AG08396 (cell line): ENCODE measurements around the gene MIA.
"Not testable (repeated sequence)": the region's sequence is repeated elsewhere in the genome, so short reads cannot be mapped to it uniquely, and the experiment has no call there.

Experiments used
- DNase-seq: peaks from one replicate; pipeline ENCODE4 v3.0.0; 2012; ENCODE audit warnings: low spot score, mixed read lengths

The MIA gene

GRCh38 chr19:40803857-40804782 is 28.8 kb downstream of the MIA start:
- DNase-seq: no peak

DNA sequence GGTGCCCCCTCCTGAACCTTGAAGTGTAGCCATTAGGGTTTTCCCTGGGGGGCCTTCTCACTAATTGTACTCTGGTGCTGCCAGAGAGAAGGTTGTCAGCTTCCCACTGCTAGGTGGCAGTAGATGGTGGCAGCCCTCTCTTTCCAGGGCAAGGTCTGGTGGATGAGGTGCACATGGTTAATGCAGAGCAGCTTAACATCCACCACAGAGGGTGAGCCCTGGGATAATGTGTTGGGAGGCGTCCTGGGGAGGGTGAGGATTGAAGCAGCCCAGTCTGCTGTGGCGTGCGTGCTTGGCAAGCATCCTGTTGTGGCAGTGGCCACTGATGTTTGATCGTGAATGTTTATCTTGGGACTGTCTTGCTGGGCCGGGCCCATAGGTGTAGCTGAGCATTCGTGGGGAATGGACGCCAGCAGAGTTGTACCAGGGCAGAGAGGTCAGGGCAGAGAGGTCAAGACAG is 29.5 kb downstream of the MIA start:
- DNase-seq: no peak

DNA sequence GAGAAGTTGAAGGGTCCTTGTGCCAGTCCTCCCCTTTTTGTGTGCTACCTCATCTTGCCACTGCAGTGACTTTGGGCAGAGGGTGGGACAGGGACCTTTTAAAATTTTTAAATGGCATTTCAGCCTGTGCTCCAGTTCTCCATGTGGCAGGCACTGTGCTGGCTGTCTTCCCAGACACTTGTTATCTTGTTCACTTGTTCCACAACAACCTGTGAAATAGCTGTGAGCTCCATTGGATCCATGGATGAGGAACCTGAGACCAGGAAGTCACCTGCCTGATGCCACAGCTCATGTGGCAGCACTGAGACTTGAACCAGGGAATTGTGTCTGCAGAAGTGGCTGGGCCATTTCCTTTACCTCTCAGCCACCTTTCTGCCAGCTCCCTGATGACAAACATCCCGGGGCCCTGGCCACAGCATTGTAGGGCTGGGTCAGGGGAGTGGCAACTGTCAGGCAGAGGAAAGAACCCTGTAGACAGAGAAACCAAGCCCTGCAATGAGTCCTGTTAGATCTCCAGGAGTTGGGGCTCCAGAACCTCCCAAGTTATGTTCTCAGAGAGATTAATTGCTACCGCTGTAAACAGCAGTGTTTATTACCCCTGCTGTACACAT is 30.0 kb downstream of the MIA start:
- no peak for DNase-seq

DNA sequence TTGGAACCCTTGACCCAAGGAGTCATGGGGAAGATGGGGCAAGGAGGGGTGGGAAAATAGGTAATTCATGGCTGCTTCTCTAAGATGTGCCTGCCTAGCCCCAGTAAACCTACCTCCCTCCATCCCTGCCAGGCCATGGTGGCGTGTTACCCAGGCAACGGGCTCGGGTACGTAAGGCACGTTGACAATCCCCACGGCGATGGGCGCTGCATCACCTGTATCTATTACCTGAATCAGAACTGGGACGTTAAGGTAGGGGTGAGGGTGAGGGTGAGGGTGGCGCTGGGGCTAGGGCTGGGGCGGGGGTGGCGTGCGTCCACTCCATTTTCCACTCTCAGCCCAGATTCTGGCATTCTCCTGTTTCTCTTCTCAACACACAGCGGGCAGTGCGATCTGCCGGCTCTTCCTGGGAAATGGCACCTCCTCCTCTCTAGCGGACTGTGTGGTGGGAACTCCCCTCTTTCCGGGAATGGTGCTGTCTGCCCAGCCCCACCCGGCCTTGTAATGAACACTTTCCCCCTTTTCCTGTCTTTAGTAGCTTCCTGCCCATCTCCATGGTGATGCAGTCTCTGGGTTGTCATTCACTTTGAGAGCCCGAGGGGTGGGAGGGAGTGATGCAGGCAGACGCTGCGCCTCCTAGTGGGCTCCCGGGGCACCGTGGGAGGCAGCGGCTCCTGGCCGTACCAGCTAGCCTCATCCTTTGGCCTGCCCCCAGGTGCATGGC is 31.3 kb downstream of the MIA start:
- DNase-seq: peak; percentile 93

GRCh38 chr19:40807147-40808020 is 32.1 kb downstream of the MIA start:
- no peak for DNase-seq

DNA sequence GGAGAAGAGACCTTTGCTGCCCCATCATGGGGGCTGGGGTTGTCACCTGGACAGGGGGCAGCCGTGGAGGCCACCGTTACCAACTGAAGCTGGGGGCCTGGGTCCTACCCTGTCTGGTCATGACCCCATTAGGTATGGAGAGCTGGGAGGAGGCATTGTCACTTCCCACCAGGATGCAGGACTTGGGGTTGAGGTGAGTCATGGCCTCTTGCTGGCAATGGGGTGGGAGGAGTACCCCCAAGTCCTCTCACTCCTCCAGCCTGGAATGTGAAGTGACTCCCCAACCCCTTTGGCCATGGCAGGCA is 32.7 kb downstream of the MIA start:
- no peak for DNase-seq

DNA sequence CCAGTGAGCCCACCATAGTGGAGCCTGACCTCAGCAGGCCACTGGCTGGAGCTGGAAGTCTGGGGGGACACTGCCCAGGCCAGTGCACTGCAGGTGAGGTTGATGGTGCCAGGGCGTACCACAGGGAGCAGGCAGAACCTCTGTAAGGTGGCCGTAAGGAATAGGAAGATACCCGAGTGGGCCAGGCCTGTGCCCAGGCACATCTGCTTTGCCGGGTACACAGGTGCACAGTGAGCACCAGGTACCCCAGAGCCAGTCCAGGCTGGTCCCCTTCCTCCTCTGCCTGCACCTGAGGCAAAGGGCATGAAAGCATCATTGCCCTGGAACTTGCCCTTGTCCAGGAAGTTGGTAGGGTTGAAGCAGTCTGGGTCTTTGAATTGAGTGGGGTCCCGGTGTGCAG is 33.2 kb downstream of the MIA start:
- DNase-seq: no peak

DNA sequence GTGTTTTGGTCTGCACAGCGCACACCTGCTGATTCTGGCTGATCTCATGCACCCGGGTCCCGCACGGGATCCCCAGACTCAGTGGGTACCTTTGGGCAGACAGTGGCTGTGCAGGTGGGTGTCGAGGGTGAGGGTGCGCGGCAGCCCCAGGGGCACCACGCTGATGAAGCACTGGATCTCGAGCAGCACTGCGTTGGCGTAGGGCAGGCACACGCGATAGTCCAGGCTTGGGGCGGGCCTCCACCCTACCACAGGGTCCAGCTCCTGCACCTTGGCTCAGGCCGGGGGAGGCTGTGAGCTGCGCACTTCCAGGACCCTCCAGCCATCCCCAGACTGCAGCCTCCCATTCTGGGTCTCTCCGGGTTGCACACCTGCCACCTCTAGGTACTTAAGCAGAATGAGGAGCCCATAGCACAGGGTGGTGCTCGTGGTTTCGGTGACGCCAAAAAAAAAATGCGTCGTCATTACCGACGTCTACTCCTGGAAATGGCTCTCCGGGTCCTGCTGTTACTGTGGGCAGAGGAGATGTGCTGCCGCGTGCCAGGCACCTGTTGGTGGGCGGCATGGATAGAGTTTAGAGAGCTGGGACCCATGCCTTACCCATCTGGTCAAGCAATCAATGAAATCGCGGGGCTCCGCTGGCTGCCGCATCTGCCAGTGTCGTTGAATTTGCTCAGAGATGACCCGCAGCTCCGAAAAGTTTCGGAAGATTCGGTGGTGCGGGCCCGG is 34.2 kb downstream of the MIA start:
- DNase-seq: no peak

GRCh38 chr19:40810160-40810559 is 34.8 kb downstream of the MIA start:
- DNase-seq: no peak

DNA sequence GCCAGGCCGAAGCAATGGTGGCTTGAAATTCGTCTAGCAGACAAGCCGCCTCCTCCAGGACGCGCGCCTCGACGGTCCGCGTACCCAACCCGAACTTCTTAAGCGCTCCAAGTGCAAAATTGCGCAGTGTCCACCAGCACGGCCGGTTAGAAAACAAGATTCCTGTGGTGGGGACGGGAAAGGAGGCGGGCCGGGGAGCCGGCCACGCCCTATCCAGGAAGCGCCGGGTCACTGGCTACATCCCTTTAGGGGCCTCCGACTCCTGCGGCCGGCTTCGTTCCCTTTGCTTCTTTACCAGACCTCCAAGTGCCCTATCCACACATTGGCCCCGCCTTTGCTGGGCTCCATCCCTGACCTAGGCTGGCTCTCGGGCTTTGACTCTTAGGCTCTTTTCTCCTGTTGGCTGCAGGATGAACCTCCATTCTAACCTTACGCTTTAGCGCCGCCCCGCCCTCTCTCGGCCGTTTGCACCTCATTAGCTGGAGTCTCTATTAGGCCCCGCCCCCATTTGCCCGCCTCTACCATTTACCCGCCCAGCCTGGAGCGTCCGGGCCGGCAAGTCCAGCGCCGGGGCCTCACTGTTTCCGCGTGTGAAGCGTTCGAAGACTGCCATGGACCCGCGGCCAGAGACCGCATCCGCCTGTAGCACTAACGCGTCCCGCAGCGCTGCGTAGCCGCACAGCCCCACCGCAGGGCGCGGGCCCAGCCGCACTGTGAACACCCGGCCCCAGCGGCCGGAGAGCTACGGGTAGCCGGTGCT is 35.5 kb downstream of the MIA start:
- DNase-seq: peak; percentile 39

- no peak for DNase-seq
Measured at GRCh38 chr19:40811478-40812341, 36.4 kb downstream of the MIA start.

GRCh38 chr19:40812571-40812970 is 37.2 kb downstream of the MIA start:
- not testable (repeated sequence) for DNase-seq

- no peak for DNase-seq
Measured at GRCh38 chr19:40813182-40813581, 37.9 kb downstream of the MIA start.

GRCh38 chr19:40815223-40815622 is 39.9 kb downstream of the MIA start:
- no peak for DNase-seq

DNA sequence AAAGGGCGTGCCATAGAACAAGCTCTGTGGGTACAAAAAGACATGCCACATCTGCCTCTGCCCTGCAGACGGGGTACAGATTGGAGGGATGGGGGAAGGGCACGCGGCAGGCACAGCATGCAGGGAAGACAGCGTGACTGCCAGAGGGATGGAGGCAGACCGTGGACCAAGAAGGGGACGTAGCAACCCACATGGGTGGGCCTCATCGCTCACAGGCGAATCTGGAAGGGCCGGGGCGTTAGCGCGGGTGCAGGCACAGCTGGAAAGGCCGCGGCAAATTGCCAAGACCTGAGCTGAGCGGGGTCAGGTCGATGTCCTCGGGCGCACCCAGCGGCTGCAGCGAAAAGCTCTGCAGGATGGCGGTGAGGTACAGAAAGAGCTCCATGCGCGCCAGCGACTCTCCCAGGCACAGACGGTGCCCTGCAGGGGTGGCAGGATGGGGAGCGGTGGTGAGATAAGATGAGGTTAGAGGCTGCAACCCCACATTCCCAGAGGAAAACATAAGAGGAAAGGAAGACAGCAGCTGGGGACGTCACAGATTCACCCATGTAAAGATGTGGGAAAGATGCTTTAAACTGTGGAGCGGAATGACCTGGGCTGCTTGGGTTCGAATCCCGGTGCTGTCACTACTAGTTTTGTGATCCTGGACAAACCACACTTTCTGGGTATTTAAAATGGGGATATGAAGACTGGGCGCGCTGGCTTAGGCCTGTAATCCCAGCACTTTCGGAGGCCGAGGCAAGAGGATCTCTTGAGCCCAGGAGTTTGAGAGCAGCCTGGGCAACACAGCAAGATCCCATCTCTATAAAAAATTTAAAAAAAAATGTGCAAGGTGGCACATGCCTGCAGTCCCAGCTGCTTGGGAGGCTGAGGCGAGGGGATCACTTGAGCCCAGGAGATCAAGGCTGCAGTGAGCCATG is 43.4 kb downstream of the MIA start:
- not testable (repeated sequence) for DNase-seq

DNA sequence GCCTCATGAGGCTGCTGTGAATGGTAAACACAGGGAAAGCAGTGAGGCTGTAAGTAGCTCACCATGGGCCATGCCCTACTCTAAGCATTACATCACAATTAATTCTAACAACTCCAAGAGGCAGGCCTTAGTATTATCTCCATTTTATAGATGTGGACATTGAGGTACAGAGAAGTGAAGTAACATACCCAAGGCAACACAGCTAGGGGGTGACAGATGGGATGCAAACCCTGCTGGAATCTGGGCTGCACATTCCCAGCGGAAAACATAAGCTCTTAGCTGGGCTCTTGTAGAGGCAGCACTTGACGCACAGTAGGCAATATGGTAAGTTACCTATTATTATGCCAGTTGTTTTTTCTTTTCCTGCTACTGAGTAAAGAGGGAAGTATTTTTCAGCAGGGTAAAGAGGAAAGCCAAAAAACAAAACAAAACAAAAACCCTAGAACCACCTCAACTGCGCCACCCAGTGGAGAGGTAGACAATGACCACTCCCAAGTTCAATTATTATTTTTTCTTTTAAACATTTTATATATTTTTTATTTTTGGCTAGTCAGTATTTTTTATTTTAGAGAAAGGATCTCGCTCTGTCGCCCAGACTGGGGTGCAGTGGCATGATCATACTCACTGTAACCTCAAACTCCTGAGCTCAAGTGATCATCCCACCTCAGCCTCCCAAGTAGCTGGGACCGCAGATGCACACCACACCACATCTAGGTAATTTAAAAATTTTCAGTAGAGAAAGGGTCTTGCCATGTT is 44.3 kb downstream of the MIA start:
- DNase-seq: not testable (repeated sequence)

DNA sequence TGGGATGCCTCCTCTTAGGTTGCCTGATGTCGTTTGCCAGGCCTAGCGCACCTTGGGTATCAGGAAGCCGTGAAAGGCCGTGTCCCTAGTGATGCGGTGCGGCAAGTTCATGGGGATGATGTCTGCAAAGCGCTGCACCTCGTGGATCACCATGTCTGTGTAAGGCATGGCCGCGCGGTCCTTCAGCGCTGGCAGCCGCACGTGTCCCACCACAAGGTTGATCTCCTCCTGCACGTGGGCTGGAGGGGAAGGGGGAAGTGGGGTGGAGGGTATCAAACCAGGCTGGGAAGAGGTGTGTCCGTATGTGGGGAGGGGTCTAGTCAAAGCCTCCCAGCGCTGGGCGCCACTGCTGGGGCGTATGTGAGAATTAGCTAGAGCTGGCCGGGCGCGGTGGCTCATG is 46.8 kb downstream of the MIA start:
- DNase-seq: no peak
